ENCODE measurements around the gene NOPCHAP1.

Gene NOPCHAP1

DNA sequence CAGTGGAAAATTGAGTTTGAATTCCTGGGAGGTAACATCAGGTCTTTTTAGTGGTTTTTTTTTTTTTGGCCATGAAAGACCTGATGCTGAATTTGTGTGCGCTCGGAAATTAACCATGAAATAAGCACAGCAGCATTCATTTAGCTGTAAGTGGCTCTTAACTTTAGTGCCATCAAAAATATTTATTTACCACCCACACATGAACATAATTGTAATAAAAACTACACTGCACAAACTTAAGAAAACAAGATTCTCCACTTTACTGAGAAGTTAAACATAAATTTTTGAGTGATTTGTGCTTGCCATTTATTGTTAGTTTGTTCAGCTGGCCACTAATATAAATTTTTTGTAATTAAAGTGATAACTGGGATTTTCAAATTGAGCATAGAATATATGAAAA is 30.4 kb upstream of the NOPCHAP1 start:
- Histone ChIP-seq H3K9me2 (replicated peaks; ENCODE audit: low read depth, low read length) (no peaks in the 10 kb centered on the region), H3K4me1 (ENCODE audit: insufficient read depth, low read length, poor library complexity, severe bottlenecking) (peaks cover 14% of the 10 kb centered on the region), H3K9me3 (ENCODE audit: insufficient read depth, low read depth, low read length) (no peaks in the 10 kb centered on the region), H3K4me3 (ENCODE audit: low read length, poor library complexity, severe bottlenecking) (no peak overlapping the region), H4K20me1 (ENCODE audit: insufficient read depth, low read length, poor library complexity, severe bottlenecking) (no peaks in the 10 kb centered on the region), H2AFZ (ENCODE audit: low read length) (no peak overlapping the region), H3K79me2 (ENCODE audit: insufficient read depth, low read length) (no peaks in the 10 kb centered on the region), H3K4me2 (ENCODE audit: low read depth, low read length, poor library complexity, severe bottlenecking) (no peak overlapping the region), H3K9ac (ENCODE audit: low read depth, low read length, poor library complexity, severe bottlenecking) (no peak overlapping the region), H3K27me3 (ENCODE audit: insufficient read depth, low read length, poor library complexity, severe bottlenecking) (no peaks in the 10 kb centered on the region), H3F3A (ENCODE audit: low read depth) (no peaks in the 10 kb centered on the region), H3K36me3 (ENCODE audit: insufficient read depth, low read length) (no peaks in the 10 kb centered on the region)
- TF ChIP-seq, protein P1, sequence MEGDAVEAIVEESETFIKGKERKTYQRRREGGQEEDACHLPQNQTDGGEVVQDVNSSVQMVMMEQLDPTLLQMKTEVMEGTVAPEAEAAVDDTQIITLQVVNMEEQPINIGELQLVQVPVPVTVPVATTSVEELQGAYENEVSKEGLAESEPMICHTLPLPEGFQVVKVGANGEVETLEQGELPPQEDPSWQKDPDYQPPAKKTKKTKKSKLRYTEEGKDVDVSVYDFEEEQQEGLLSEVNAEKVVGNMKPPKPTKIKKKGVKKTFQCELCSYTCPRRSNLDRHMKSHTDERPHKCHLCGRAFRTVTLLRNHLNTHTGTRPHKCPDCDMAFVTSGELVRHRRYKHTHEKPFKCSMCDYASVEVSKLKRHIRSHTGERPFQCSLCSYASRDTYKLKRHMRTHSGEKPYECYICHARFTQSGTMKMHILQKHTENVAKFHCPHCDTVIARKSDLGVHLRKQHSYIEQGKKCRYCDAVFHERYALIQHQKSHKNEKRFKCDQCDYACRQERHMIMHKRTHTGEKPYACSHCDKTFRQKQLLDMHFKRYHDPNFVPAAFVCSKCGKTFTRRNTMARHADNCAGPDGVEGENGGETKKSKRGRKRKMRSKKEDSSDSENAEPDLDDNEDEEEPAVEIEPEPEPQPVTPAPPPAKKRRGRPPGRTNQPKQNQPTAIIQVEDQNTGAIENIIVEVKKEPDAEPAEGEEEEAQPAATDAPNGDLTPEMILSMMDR (conservative IDR thresholded peaks at IDR 0.05; ENCODE audit: low read length): no peak
- no peak for TF ChIP-seq EZH2phosphoT487 (IDR thresholded peaks at IDR 0.05; ENCODE audit: borderline replicate concordance)

DNA sequence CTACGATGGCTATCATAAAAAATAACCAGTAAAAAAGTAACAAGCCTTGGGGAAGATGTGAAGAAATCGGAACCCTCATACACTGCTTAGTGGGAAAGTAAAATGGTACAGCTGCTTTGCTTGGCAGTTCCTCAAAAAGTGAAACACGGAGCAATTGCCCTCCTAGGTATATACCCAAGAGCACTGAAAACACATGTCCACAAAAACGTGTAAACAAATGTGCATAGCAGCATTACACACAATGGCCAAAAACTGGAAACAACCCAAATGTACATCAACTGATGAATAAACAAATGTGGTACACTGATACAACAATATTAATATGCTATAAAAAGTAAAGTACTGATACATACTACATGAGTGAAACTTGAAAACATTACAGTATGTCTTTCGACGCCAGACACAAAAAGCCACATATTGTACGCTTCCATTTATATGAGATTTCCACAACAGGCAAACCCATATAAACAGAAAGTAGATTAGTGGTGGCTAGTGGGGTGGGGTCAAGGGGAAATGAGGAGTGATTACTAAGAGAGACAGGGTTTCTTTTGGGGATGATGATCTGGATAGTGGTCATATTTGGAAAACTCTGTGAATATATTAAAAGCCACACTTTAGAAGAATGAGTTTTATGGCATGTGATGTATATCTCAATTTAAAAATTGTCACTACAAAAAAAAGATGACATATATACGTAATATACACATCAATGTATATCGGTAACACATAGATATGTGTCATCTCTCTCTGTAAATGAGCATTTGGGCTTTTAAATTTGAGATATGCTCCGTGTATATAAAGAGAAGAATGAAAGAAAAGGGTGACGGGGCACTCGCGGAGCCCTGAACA is 29.0 kb upstream of the NOPCHAP1 start:
- peak overlapping the region; percentile 83 for H3K4me2 ChIP-seq (ENCODE audit: low read depth, low read length, poor library complexity, severe bottlenecking)

DNA sequence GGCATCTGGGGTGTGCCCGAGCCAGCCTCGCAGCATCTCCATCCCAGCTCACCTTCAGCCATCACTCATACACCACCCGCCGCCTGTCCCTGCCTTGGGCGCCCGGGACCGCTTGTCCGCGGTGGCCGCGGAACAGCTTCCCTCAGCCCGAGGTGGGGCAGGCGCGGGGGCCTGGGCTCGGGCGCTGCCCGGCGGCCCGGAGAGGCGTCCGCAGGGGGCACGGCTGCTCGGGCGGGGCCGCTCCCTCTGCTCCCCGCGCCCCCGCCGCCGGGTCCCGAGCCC is 28.5 kb upstream of the NOPCHAP1 start:
- Histone ChIP-seq H4K20me1 (ENCODE audit: insufficient read depth, low read length, poor library complexity, severe bottlenecking) (no peaks in the 10 kb centered on the region), H2AFZ (ENCODE audit: low read length) (peak overlapping the region; percentile 95), H3K9ac (ENCODE audit: low read depth, low read length, poor library complexity, severe bottlenecking) (peak overlapping the region; percentile 50), H3K4me2 (ENCODE audit: low read depth, low read length, poor library complexity, severe bottlenecking) (peak overlapping the region; percentile 83), H3K9me2 (replicated peaks; ENCODE audit: low read depth, low read length) (no peaks in the 10 kb centered on the region), H3K36me3 (ENCODE audit: insufficient read depth, low read length) (no peaks in the 10 kb centered on the region), H3K9me3 (ENCODE audit: insufficient read depth, low read depth, low read length) (no peaks in the 10 kb centered on the region), H3K27me3 (ENCODE audit: insufficient read depth, low read length, poor library complexity, severe bottlenecking) (no peaks in the 10 kb centered on the region), H3K4me1 (ENCODE audit: insufficient read depth, low read length, poor library complexity, severe bottlenecking) (peaks cover 14% of the 10 kb centered on the region), H3K79me2 (ENCODE audit: insufficient read depth, low read length) (no peaks in the 10 kb centered on the region), H3F3A (ENCODE audit: low read depth) (no peaks in the 10 kb centered on the region), H3K4me3 (ENCODE audit: low read length, poor library complexity, severe bottlenecking) (peak overlapping the region; percentile 84)
- TF ChIP-seq, protein P1 (conservative IDR thresholded peaks at IDR 0.05; ENCODE audit: low read length): no peak
- TF ChIP-seq EZH2phosphoT487 (IDR thresholded peaks at IDR 0.05; ENCODE audit: borderline replicate concordance): no peak

More for the DNA sequence above, 29.0 kb upstream of the NOPCHAP1 start:
- no peaks in the 10 kb centered on the region for H4K20me1 ChIP-seq (ENCODE audit: insufficient read depth, low read length, poor library complexity, severe bottlenecking)
- H3K9ac ChIP-seq (ENCODE audit: low read depth, low read length, poor library complexity, severe bottlenecking): peak overlapping the region; percentile 50
- no peaks in the 10 kb centered on the region for H3K27me3 ChIP-seq (ENCODE audit: insufficient read depth, low read length, poor library complexity, severe bottlenecking)
- H3F3A ChIP-seq (ENCODE audit: low read depth): no peaks in the 10 kb centered on the region
- H3K79me2 ChIP-seq (ENCODE audit: insufficient read depth, low read length): no peaks in the 10 kb centered on the region
- H3K4me3 ChIP-seq (ENCODE audit: low read length, poor library complexity, severe bottlenecking): peak overlapping the region; percentile 84
- H2AFZ ChIP-seq (ENCODE audit: low read length): peak overlapping the region; percentile 95
- H3K9me3 ChIP-seq (ENCODE audit: insufficient read depth, low read depth, low read length): no peaks in the 10 kb centered on the region
- no peaks in the 10 kb centered on the region for H3K9me2 ChIP-seq (replicated peaks; ENCODE audit: low read depth, low read length)
- TF ChIP-seq, protein P1 (conservative IDR thresholded peaks at IDR 0.05; ENCODE audit: low read length): no peak
- no peak for TF ChIP-seq EZH2phosphoT487 (IDR thresholded peaks at IDR 0.05; ENCODE audit: borderline replicate concordance)
- peaks cover 14% of the 10 kb centered on the region for H3K4me1 ChIP-seq (ENCODE audit: insufficient read depth, low read length, poor library complexity, severe bottlenecking)
- no peaks in the 10 kb centered on the region for H3K36me3 ChIP-seq (ENCODE audit: insufficient read depth, low read length)
